SK-N-SH treated with all-trans-retinoic acid at 6 μM for 48 hours (cell line): ENCODE data around the gene C1orf198.

Experiments used
- ATAC-seq: fragments of 200-7000 bp; cut with Tn5 transposase; 3 replicates; pipeline ENCODE4 v1.9.1; 2020; ENCODE audit warnings: mild to moderate bottlenecking, moderate library complexity
- BACH2 ChIP-seq: fragments of 250-450 bp; sonication (Bioruptor Pico); IDR thresholded peaks from 2 replicates; pipeline ENCODE4 v1.9.0; 2021; ENCODE audit warnings: mild to moderate bottlenecking, borderline replicate concordance
- CSDC2 ChIP-seq: fragments of 250-450 bp; sonication (Bioruptor Pico); IDR thresholded peaks from 2 replicates; pipeline ENCODE4 v1.5.0; 2020; ENCODE audit warnings: mild to moderate bottlenecking, moderate library complexity
- CSRNP3 ChIP-seq: fragments of 250-450 bp; sonication (Bioruptor Pico); IDR thresholded peaks from 2 replicates; pipeline ENCODE4 v1.5.1; 2021; ENCODE audit warnings: mild to moderate bottlenecking, moderate library complexity
- ESRRG ChIP-seq: fragments of 250-450 bp; sonication (Bioruptor Pico); IDR thresholded peaks from 2 replicates; pipeline ENCODE4 v1.6.1; 2021; ENCODE audit warnings: mild to moderate bottlenecking
- GLIS3 ChIP-seq: fragments of 250-450 bp; sonication (Bioruptor Pico); IDR thresholded peaks from 2 replicates; pipeline ENCODE4 v1.5.0; 2020; ENCODE audit warnings: mild to moderate bottlenecking, moderate library complexity
- ISL1 ChIP-seq: fragments of 250-450 bp; sonication (Bioruptor Pico); IDR thresholded peaks from 2 replicates; pipeline ENCODE4 v2.1.2; 2022; ENCODE audit warnings: mild to moderate bottlenecking, moderate library complexity
- PATZ1 ChIP-seq: fragments of 250-450 bp; sonication (Bioruptor Pico); IDR thresholded peaks from 2 replicates; pipeline ENCODE4 v1.8.0; 2020; ENCODE audit warnings: mild to moderate bottlenecking, moderate library complexity, borderline replicate concordance
- POU6F1 ChIP-seq: fragments of 250-450 bp; sonication (Bioruptor Pico); IDR thresholded peaks from 2 replicates; pipeline ENCODE4 v1.8.0; 2021; ENCODE audit warnings: low read depth, mild to moderate bottlenecking, moderate library complexity, borderline replicate concordance
- PPARA ChIP-seq: fragments of 250-450 bp; sonication (Bioruptor Pico); IDR thresholded peaks from 2 replicates; pipeline ENCODE4 v1.5.0; 2020; ENCODE audit warnings: mild to moderate bottlenecking, borderline replicate concordance
- RARB ChIP-seq: fragments of 250-450 bp; sonication (Bioruptor Pico); IDR thresholded peaks from 2 replicates; pipeline ENCODE4 v1.8.0; 2021; ENCODE audit warnings: mild to moderate bottlenecking, moderate library complexity
- SNAI2 ChIP-seq: fragments of 250-450 bp; sonication (Bioruptor Pico); IDR thresholded peaks from 2 replicates; pipeline ENCODE4 v1.5.0; 2020; ENCODE audit warnings: mild to moderate bottlenecking, moderate library complexity
- TCF4 ChIP-seq: fragments of 250-450 bp; sonication (Bioruptor Pico); IDR thresholded peaks from 2 replicates; pipeline ENCODE4 v1.8.0; 2021; ENCODE audit warnings: mild to moderate bottlenecking, moderate library complexity, borderline replicate concordance
- TSHZ2 ChIP-seq: fragments of 250-450 bp; sonication (Bioruptor Pico); IDR thresholded peaks from 2 replicates; pipeline ENCODE4 v1.5.0; 2020; ENCODE audit warnings: mild to moderate bottlenecking, moderate library complexity
- ZC3H10 ChIP-seq: fragments of 250-450 bp; sonication (Bioruptor Pico); IDR thresholded peaks from 2 replicates; pipeline ENCODE4 v1.5.1; 2021; ENCODE audit warnings: mild to moderate bottlenecking, moderate library complexity
- ZFP3 ChIP-seq: fragments of 250-450 bp; sonication (Bioruptor Pico); IDR thresholded peaks from 2 replicates; pipeline ENCODE4 v1.5.0; 2020; ENCODE audit warnings: mild to moderate bottlenecking, moderate library complexity
- ZFP30 ChIP-seq: fragments of 450-650 bp; formaldehyde crosslinking; IDR thresholded peaks from 2 replicates; pipeline ENCODE4 v1.5.0; 2022; ENCODE audit warnings: mild to moderate bottlenecking, moderate library complexity
- ZNF565 ChIP-seq: fragments of 450-650 bp; formaldehyde crosslinking; conservative IDR thresholded peaks from 2 replicates; pipeline ENCODE4 v1.5.0; 2020; ENCODE audit warnings: low read depth, mild to moderate bottlenecking, moderate library complexity
- ZNF70 ChIP-seq: fragments of 450-650 bp; formaldehyde crosslinking; IDR thresholded peaks from 2 replicates; pipeline ENCODE4 v1.5.0; 2020; ENCODE audit warnings: mild to moderate bottlenecking, moderate library complexity
- TF ChIP-seq, protein P1 (sequence below): fragments of 250-450 bp; sonication (Bioruptor Pico); IDR thresholded peaks from 2 replicates; pipeline ENCODE4 v1.5.1; 2020; ENCODE audit warnings: low read depth, mild to moderate bottlenecking, moderate library complexity

Gene C1orf198

DNA sequence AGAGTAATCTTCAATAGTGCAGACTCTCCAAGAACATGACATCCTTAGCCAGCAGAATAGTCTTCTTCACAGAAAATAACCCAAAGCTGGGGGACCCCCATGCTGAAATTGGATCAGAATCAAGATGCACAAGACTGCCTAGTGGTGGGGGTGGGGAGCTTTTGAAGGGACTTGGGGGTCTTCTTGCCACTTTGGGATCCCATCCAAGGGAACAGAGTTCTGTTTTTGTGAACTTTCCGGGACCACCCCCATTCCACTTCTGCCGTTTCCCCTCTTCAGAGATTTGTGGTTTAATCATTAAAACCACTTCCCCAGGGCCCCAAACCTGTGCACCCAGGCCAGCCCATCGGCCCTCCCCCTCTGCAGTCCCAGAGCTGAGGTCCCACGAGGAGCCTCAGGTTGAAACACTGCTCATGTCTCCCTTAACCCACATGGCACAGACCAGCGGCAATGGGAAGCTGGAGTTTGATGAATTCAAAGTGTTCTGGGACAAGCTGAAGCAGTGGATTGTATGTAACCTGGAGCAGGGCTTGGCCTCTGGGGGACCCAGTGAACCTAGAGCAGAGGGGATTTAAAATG, 76.2 kb downstream of the C1orf198 start:
- no peak for ATAC-seq
- TF ChIP-seq ZFP30 (CRISPR knock-in tag), result no peak
- TF ChIP-seq TSHZ2 (CRISPR knock-in tag), result no peak
- TF ChIP-seq TCF4 (CRISPR knock-in tag), result no peak
- no peak for TF ChIP-seq ZNF565 (CRISPR knock-in tag)
- no peak for TF ChIP-seq SNAI2 (CRISPR knock-in tag)
- no peak for TF ChIP-seq GLIS3 (CRISPR knock-in tag)
- TF ChIP-seq, protein P1, sequence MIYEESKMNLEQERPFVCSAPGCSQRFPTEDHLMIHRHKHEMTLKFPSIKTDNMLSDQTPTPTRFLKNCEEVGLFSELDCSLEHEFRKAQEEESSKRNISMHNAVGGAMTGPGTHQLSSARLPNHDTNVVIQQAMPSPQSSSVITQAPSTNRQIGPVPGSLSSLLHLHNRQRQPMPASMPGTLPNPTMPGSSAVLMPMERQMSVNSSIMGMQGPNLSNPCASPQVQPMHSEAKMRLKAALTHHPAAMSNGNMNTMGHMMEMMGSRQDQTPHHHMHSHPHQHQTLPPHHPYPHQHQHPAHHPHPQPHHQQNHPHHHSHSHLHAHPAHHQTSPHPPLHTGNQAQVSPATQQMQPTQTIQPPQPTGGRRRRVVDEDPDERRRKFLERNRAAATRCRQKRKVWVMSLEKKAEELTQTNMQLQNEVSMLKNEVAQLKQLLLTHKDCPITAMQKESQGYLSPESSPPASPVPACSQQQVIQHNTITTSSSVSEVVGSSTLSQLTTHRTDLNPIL, result no peak

GRCh38 chr1:230790026-230790425, 78.3 kb downstream of the C1orf198 start:
- no peak for ATAC-seq
- TF ChIP-seq TSHZ2 (CRISPR knock-in tag), result no peak
- TF ChIP-seq ZNF70 (CRISPR knock-in tag), result no peak
- no peak for TF ChIP-seq PPARA
- no peak for TF ChIP-seq SNAI2 (CRISPR knock-in tag)
- no peak for TF ChIP-seq CSDC2 (CRISPR knock-in tag)
- TF ChIP-seq ZFP3 (CRISPR knock-in tag), result no peak
- TF ChIP-seq GLIS3 (CRISPR knock-in tag), result no peak
- no peak for TF ChIP-seq ZNF565 (CRISPR knock-in tag)
- TF ChIP-seq POU6F1 (CRISPR knock-in tag), result no peak
- TF ChIP-seq ISL1, result no peak
- no peak for TF ChIP-seq BACH2 (CRISPR knock-in tag)
- TF ChIP-seq, protein P1, result no peak
- TF ChIP-seq PATZ1, result no peak
- TF ChIP-seq ESRRG, result no peak
- TF ChIP-seq RARB, result no peak
- TF ChIP-seq ZC3H10 (CRISPR knock-in tag), result no peak
- TF ChIP-seq TCF4 (CRISPR knock-in tag), result no peak
- TF ChIP-seq CSRNP3 (CRISPR knock-in tag), result no peak
- TF ChIP-seq, all 23 proteins: peak for 0
